Stomach smooth muscle (tissue), 2 donors: ENCODE measurements around the gene KIAA0319L.

Experiments
- H3K27ac ChIP-seq: one replicate; pipeline ENCODE4 v1.7.0; 2013; ENCODE audit warnings: mild to moderate bottlenecking, low read length, inconsistent platforms
- H3K27me3 ChIP-seq, 2 donors: one replicate each; pipeline ENCODE4 v1.7.0; 2013; ENCODE audit warnings: low read length in 2 of 2; ENCODE audit not compliant: insufficient read depth in 2 of 2, control insufficient read depth in 1 of 2
- H3K36me3 ChIP-seq, 2 donors: one replicate each; pipeline ENCODE4 v1.7.0; 2013; ENCODE audit warnings: low read length in 2 of 2; ENCODE audit not compliant: control insufficient read depth in 2 of 2, insufficient read depth in 2 of 2
- H3K4me1 ChIP-seq: one replicate; pipeline ENCODE4 v1.7.0; 2013; ENCODE audit warnings: low read length; ENCODE audit not compliant: control insufficient read depth, insufficient read depth
- H3K4me3 ChIP-seq, 2 donors: one replicate each; pipeline ENCODE4 v1.7.0; 2013; ENCODE audit warnings: low read length in 2 of 2
- H3K9ac ChIP-seq, 2 donors: one replicate each; pipeline ENCODE4 v1.7.0; 2013; ENCODE audit warnings: low read length in 2 of 2, mild to moderate bottlenecking in 1 of 2
- H3K9me3 ChIP-seq, 2 donors: one replicate each; pipeline ENCODE4 v1.7.0; 2013; ENCODE audit warnings: low read length in 2 of 2; ENCODE audit not compliant: control insufficient read depth in 2 of 2
- donor health status: healthy.
- donor health status: Pancreatic carcinoma.

KIAA0319L gene

GRCh38 chr1:35557118-35557610, at the start of gene KIAA0319L:
Gene KIAA0319L (minus strand): TSS chr1:35557403. CDS start chr1:35554491, 2,912 bp downstream.
- no peaks in the 10 kb centered on the region for H3K27me3 ChIP-seq
- H3K27ac ChIP-seq, result peak within 1 kb of the TSS; percentile 89
- H3K4me1 ChIP-seq, result peaks cover 61% of the 10 kb centered on the region
- peaks cover 6 to 7% of the 10 kb centered on the region in 2 donors for H3K36me3 ChIP-seq
- H3K4me3 ChIP-seq, result peak within 1 kb of the TSS; percentile 86 to 96
- no peaks in the 10 kb centered on the region for H3K9me3 ChIP-seq
- peak within 1 kb of the TSS; percentile 84 to 89 for H3K9ac ChIP-seq

DNA sequence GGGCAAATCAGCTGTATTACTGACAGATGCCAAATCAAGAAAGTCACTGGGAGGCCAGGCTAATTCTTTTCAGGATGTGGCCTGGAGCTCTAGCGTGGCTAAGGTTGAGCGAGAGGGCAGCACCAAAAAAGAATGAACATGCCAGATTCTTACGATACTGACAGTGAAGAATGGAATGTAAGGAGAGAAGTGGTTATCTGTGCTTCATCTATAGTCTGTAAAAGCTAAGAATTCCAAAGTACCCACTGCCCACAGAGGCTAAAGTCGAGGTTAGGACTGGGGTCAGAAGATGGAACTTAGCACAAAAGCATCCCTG, 48.6 kb upstream of the KIAA0319L start:
- no peak overlapping the region for H3K27ac ChIP-seq
- no peak overlapping the region for H3K9ac ChIP-seq
- H3K4me3 ChIP-seq, result no peak overlapping the region
- H3K36me3 ChIP-seq, result peaks cover 38 to 43% of the 10 kb centered on the region in 2 donors
- no peaks in the 10 kb centered on the region for H3K9me3 ChIP-seq
- no peaks in the 10 kb centered on the region for H3K4me1 ChIP-seq
- H3K27me3 ChIP-seq, result no peaks in the 10 kb centered on the region

DNA sequence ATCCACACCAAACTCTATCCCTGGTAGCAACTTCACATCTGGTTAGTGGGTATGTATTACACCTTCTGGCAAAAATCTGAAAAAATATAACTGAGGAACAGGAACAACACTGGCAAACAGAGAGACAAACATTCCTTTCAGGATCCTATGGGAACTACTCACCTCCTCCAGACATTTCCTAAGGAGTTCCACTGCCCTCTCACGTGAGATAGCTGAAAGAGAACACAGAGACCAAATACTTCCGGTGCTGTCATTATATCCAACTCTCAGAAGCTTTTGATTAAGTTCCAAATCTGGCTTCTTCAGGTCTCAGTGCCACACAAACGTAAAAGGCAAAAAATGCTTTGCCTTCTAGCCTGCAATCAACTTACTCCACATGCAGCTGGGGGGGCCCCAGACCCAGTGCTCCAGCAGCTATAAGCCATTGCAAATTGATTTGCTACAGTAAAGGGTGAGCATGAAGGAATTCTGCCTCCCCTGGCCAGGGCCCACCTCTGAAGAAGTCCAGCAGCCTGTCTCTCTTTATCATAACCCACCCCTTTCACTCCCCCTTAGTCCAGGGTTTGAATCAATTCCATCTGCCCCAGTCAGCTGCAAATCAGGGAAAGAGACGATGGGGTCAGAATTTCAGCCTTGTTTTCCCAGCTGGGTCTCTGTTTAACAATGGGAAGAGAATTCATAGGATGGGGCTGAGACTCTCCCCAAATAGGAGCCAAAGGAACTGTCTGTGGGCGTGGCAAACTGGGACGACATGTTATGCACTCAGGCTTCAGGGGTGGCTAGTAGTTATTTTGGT, 48.1 kb upstream of the KIAA0319L start:
- peaks cover 38 to 43% of the 10 kb centered on the region in 2 donors for H3K36me3 ChIP-seq
- H3K27me3 ChIP-seq, result no peaks in the 10 kb centered on the region
- no peak overlapping the region for H3K27ac ChIP-seq
- H3K4me3 ChIP-seq, result no peak overlapping the region
- H3K4me1 ChIP-seq, result no peaks in the 10 kb centered on the region
- H3K9me3 ChIP-seq, result no peaks in the 10 kb centered on the region
- no peak overlapping the region for H3K9ac ChIP-seq

DNA sequence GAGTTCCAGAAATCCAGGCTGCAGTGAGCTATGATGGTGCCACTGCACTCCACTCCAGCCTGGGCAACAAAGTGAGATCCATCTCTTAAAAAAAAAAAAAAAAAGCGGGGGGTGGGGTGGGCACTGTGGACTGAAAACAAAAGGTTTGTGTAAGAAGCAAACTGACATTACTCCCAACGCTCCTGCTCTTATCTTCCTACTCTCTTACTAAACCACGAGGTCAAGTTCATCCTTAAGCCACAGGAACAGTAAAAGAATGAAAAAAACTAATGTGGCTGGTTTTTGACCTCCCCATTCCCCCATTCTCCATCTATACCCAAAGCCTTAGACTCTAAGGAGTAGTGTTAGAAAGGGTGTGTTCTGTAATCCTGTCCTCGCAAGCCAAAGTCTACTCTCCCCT, 46.7 kb upstream of the KIAA0319L start:
- no peaks in the 10 kb centered on the region for H3K27me3 ChIP-seq
- no peaks in the 10 kb centered on the region for H3K9me3 ChIP-seq
- no peak overlapping the region for H3K4me3 ChIP-seq
- no peak overlapping the region for H3K9ac ChIP-seq
- H3K4me1 ChIP-seq, result no peaks in the 10 kb centered on the region
- peaks cover 38 to 42% of the 10 kb centered on the region in 2 donors for H3K36me3 ChIP-seq
- H3K27ac ChIP-seq, result no peak overlapping the region

- no peak overlapping the region for H3K9ac ChIP-seq
- peaks cover 38 to 45% of the 10 kb centered on the region in 2 donors for H3K36me3 ChIP-seq
- H3K27me3 ChIP-seq, result no peaks in the 10 kb centered on the region
Observed at GRCh38 chr1:35603468-35603867, 46.3 kb upstream of the KIAA0319L start.

DNA sequence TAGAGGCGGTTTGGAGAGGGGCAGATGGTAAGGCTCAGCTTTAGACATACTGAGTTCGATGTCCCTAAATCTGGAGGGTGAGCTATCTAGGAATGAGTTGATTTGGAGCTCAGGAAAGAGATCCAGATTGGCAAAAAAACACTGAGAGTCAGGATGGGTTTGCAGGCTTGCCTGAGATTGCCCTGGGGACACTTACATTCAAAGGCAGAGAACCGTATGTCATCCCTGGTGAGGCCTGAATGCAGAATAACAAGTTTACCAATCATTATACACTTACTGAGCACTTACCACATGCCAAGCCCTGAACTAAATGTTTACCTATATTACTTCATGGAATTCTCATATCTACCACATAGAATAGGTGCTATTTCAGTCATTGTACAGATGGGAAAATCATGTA, 43.4 kb upstream of the KIAA0319L start:
- Histone ChIP-seq H3K9ac (no peak overlapping the region), H3K4me1 (no peaks in the 10 kb centered on the region), H3K9me3 (no peaks in the 10 kb centered on the region), H3K27me3 (no peaks in the 10 kb centered on the region), H3K4me3 (no peak overlapping the region), H3K36me3 (peaks cover 32 to 35% of the 10 kb centered on the region in 2 donors), H3K27ac (no peak overlapping the region)

More at GRCh38 chr1:35603468-35603867, 46.3 kb upstream of the KIAA0319L start:
- Histone ChIP-seq H3K9me3 (no peaks in the 10 kb centered on the region), H3K4me3 (no peak overlapping the region), H3K27ac (no peak overlapping the region), H3K4me1 (no peaks in the 10 kb centered on the region)

- Histone ChIP-seq H3K4me3 (no peak overlapping the region), H3K9ac (no peak overlapping the region), H3K9me3 (no peaks in the 10 kb centered on the region), H3K36me3 (peaks cover 21 to 28% of the 10 kb centered on the region in 2 donors), H3K27me3 (no peaks in the 10 kb centered on the region), H3K27ac (no peak overlapping the region), H3K4me1 (no peaks in the 10 kb centered on the region)
Observed at GRCh38 chr1:35599411-35599810, 42.2 kb upstream of the KIAA0319L start.

- Histone ChIP-seq H3K27ac (no peak overlapping the region), H3K9ac (no peak overlapping the region), H3K4me1 (no peaks in the 10 kb centered on the region), H3K36me3 (peaks cover 18 to 28% of the 10 kb centered on the region in 2 donors), H3K9me3 (no peaks in the 10 kb centered on the region), H3K4me3 (no peak overlapping the region), H3K27me3 (no peaks in the 10 kb centered on the region)
Observed at GRCh38 chr1:35598895-35599294, 41.7 kb upstream of the KIAA0319L start.

DNA sequence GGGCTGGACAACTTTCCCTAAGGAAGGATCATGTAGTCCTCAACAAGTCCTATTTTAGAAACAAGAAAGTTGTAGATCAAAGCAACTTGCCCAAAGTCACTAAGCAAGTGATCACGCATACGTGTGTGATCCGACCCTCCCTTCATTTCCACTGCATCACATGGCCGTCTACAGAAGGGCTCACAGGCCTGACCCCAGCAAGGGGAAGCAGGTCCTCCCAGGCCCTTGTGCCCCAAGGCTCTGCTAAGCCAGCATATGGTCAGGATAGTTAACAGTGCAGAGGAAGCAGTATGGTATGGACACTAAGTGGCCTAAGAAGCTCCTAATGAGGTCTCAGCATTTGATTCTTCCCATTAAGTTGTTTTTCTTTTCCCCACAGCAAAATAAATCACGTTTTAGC, 40.7 kb upstream of the KIAA0319L start:
- Histone ChIP-seq H3K9ac (no peak overlapping the region), H3K4me3 (no peak overlapping the region), H3K36me3 (peaks cover 14 to 20% of the 10 kb centered on the region in 2 donors), H3K9me3 (no peaks in the 10 kb centered on the region), H3K27me3 (no peaks in the 10 kb centered on the region), H3K4me1 (no peaks in the 10 kb centered on the region), H3K27ac (no peak overlapping the region)

DNA sequence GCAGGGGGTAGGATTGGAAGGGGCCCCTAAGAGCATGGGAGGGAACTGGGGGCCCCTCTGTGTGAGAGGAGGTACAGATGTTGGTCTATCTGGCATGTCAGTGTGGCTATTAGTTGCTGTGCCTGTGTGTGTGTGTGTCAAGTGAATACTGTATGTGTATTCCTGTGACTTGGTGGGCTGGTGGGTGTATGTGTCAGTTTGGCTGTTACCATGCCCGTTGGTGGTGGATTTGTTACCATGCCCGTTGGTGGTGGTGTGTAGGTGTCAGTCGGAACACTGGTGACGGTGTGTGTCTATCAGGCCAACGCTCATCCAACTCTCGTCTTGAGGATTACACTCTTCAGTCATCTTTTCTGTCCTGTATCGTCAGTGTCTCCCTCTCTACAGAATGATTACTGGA, 38.5 kb upstream of the KIAA0319L start:
- no peak overlapping the region for H3K9ac ChIP-seq
- no peaks in the 10 kb centered on the region for H3K4me1 ChIP-seq

More for the DNA sequence above, 38.5 kb upstream of the KIAA0319L start:
- no peaks in the 10 kb centered on the region for H3K27me3 ChIP-seq
- no peak overlapping the region for H3K27ac ChIP-seq
- no peak overlapping the region for H3K4me3 ChIP-seq
- peaks cover 5 to 10% of the 10 kb centered on the region in 2 donors for H3K36me3 ChIP-seq
- H3K9me3 ChIP-seq, result no peaks in the 10 kb centered on the region
